Tibial artery (tissue), 4 donors: Measurements from ENCODE around the gene RASAL2.

Experiments
- DNase-seq, 2 donors: peaks; one replicate each; pipeline ENCODE4 v3.0.0-alpha.2; 2019
- H3K27ac ChIP-seq, 2 donors: fragments of 200-600 bp; sonication (generic) in 1 of 2; 1 replicate in 1 of 2; 2 replicates in 1 of 2; pipeline ENCODE4 v1.5.1; 2018 to 2019; ENCODE audit warnings: mild to moderate bottlenecking in 1 of 2
- H3K27me3 ChIP-seq, 2 donors: fragments of 200-600 bp; sonication (generic) in 1 of 2; one replicate each; pipeline versions ENCODE4 v1.5.1 to v1.6.0; 2016 to 2019
- H3K36me3 ChIP-seq, 3 donors: fragments of 200-600 bp; sonication (generic) in 2 of 3; one replicate each; pipeline ENCODE4 v1.5.1; 2016 to 2019; ENCODE audit warnings: mild to moderate bottlenecking in 2 of 3
- H3K4me1 ChIP-seq, 4 donors: fragments of 200-600 bp; sonication (generic) in 2 of 4; 1 replicate in 3 of 4; 2 replicates in 1 of 4; pipeline ENCODE4 v1.5.1; 2016 to 2019
- H3K4me3 ChIP-seq, 2 donors: fragments of 200-600 bp; sonication (generic) in 1 of 2; 1 replicate in 1 of 2; 2 replicates in 1 of 2; pipeline ENCODE4 v1.5.1; 2018 to 2019; ENCODE audit warnings: mild to moderate bottlenecking in 2 of 2
- H3K9me3 ChIP-seq, 3 donors: fragments of 200-600 bp; sonication (generic) in 1 of 3; one replicate each; pipeline ENCODE4 v1.5.1; 2016 to 2019
- CTCF ChIP-seq, 2 experiments: fragments of 200-600 bp in 1 of 2; fragments of 450-650 bp in 1 of 2; IDR thresholded peaks; one replicate each; pipeline ENCODE4 v1.5.1; 2017 to 2019; ENCODE audit warnings: antibody characterized with exemption in 2 of 2, mild to moderate bottlenecking in 1 of 2, moderate library complexity in 1 of 2
- intact Hi-C: fragments of 100-400 bp; cut with DNase I; formaldehyde crosslinking; loops from one replicate; pipeline ENCODE4 v1.15.0; 2023; ENCODE audit warnings: low total_unique reads

The RASAL2 gene

GRCh38 chr1:178470411-178470960 is 376.6 kb downstream of the RASAL2 start:
- no peaks in the 10 kb centered on the region for H3K9me3 ChIP-seq
- intact Hi-C loops = no loop called here
- no peak for TF ChIP-seq CTCF (IDR thresholded peaks at IDR 0.05)
- H3K4me3 ChIP-seq = no peak overlapping the region
- H3K27ac ChIP-seq = no peak overlapping the region
- DNase-seq = no peak
- H3K4me1 ChIP-seq = peaks cover 0 to under 1% (median under 1%) of the 10 kb centered on the region in 4 donors
- H3K27me3 ChIP-seq = no peaks in the 10 kb centered on the region
- peaks cover 68 to 85% (median 82%) of the 10 kb centered on the region in 3 donors for H3K36me3 ChIP-seq

- H3K27me3 ChIP-seq = no peaks in the 10 kb centered on the region
- H3K4me3 ChIP-seq = no peak overlapping the region
- peaks cover 49 to 76% (median 73%) of the 10 kb centered on the region in 3 donors for H3K36me3 ChIP-seq
- H3K9me3 ChIP-seq = no peaks in the 10 kb centered on the region
- H3K27ac ChIP-seq = no peak overlapping the region
- no peaks in the 10 kb centered on the region for H3K4me1 ChIP-seq
- no peak for DNase-seq
- no peak for TF ChIP-seq CTCF (IDR thresholded peaks at IDR 0.05)
- intact Hi-C loops = no loop called here
Observed at GRCh38 chr1:178472531-178472930, 378.6 kb downstream of the RASAL2 start.

GRCh38 chr1:178477373-178477772 is 383.5 kb downstream of the RASAL2 start:
- intact Hi-C loops = no loop called here
- H3K27ac ChIP-seq = no peak overlapping the region
- H3K36me3 ChIP-seq = peaks cover 20 to 48% (median 45%) of the 10 kb centered on the region in 3 donors
- H3K4me3 ChIP-seq = no peak overlapping the region
- no peak for TF ChIP-seq CTCF (IDR thresholded peaks at IDR 0.05)
- no peaks in the 10 kb centered on the region for H3K27me3 ChIP-seq
- H3K4me1 ChIP-seq = no peaks in the 10 kb centered on the region
- no peak for DNase-seq
- no peaks in the 10 kb centered on the region for H3K9me3 ChIP-seq

GRCh38 chr1:178477841-178478240 is 383.9 kb downstream of the RASAL2 start:
- no peak overlapping the region for H3K4me3 ChIP-seq
- H3K36me3 ChIP-seq = peaks cover 19 to 43% (median 40%) of the 10 kb centered on the region in 3 donors
- intact Hi-C loops = no loop called here
- no peaks in the 10 kb centered on the region for H3K27me3 ChIP-seq
- H3K4me1 ChIP-seq = no peaks in the 10 kb centered on the region
- DNase-seq = no peak
- H3K27ac ChIP-seq = no peak overlapping the region
- no peaks in the 10 kb centered on the region for H3K9me3 ChIP-seq
- TF ChIP-seq CTCF (IDR thresholded peaks at IDR 0.05) = no peak

GRCh38 chr1:178483251-178483957 is 389.5 kb downstream of the RASAL2 start:
- peaks cover 5 to 10% (median 7%) of the 10 kb centered on the region in 3 donors for H3K36me3 ChIP-seq
- DNase-seq = no peak
- H3K9me3 ChIP-seq = no peaks in the 10 kb centered on the region
- no peak for TF ChIP-seq CTCF (IDR thresholded peaks at IDR 0.05)
- no peak overlapping the region for H3K4me3 ChIP-seq
- no peaks in the 10 kb centered on the region for H3K27me3 ChIP-seq
- peaks cover 0 to 17% (median 11%) of the 10 kb centered on the region in 4 donors for H3K4me1 ChIP-seq
- H3K27ac ChIP-seq = no peak overlapping the region
- intact Hi-C loops = no loop called here
